CD4-positive, alpha-beta T cell treated with Interleukin-4 for 1 hour (primary cell): ENCODE results near the gene SMARCA5.

ENCODE experiments used
- DNase-seq, 2 donors: peaks; one replicate each; pipeline ENCODE4 v3.0.0-alpha.2; 2020 to 2022

SMARCA5 gene

GRCh38 chr4:143538979-143539669 is 25.6 kb downstream of the SMARCA5 start:
- peak in 1 of 2 donors; percentile 31 for DNase-seq

- no peak for DNase-seq
Observed at GRCh38 chr4:143539670-143540023, 26.1 kb downstream of the SMARCA5 start.

- no peak for DNase-seq
Observed at GRCh38 chr4:143549928-143550327, 36.4 kb downstream of the SMARCA5 start.

- DNase-seq, result no peak
Observed at GRCh38 chr4:143554728-143555597, 41.5 kb downstream of the SMARCA5 start.

- no peak for DNase-seq
Observed at GRCh38 chr4:143555676-143556075, 42.2 kb downstream of the SMARCA5 start.

- no peak for DNase-seq
Observed at GRCh38 chr4:143558286-143558685, 44.8 kb downstream of the SMARCA5 start.

GRCh38 chr4:143558823-143559756 is 45.6 kb downstream of the SMARCA5 start:
- DNase-seq, result peak; percentile 79 to 80

GRCh38 chr4:143559757-143560147 is 46.2 kb downstream of the SMARCA5 start:
- DNase-seq, result peak; percentile 24 to 35

- no peak for DNase-seq
Observed at GRCh38 chr4:143564472-143564871, 51.0 kb downstream of the SMARCA5 start.

GRCh38 chr4:143575331-143575730 is 61.8 kb downstream of the SMARCA5 start:
- no peak for DNase-seq

- no peak for DNase-seq
Observed at GRCh38 chr4:143581331-143581946, 67.9 kb downstream of the SMARCA5 start.

- no peak for DNase-seq
Observed at GRCh38 chr4:143585548-143585947, 72.0 kb downstream of the SMARCA5 start.

GRCh38 chr4:143586080-143586479 is 72.6 kb downstream of the SMARCA5 start:
- DNase-seq, result no peak

GRCh38 chr4:143587703-143588102 is 74.2 kb downstream of the SMARCA5 start:
- no peak for DNase-seq

GRCh38 chr4:143597276-143597675 is 83.8 kb downstream of the SMARCA5 start:
- DNase-seq, result no peak

- DNase-seq, result no peak
Observed at GRCh38 chr4:143598816-143599215, 85.3 kb downstream of the SMARCA5 start.

- no peak for DNase-seq
Observed at GRCh38 chr4:143599827-143600226, 86.3 kb downstream of the SMARCA5 start.

- no peak for DNase-seq
Observed at GRCh38 chr4:143606480-143606879, 93.0 kb downstream of the SMARCA5 start.
